GM12873 (cell line): ENCODE results near the gene ADAMTS17.

Source experiments
- TF ChIP-seq, protein P1 (sequence below): IDR thresholded peaks from 2 replicates; pipeline ENCODE4 v1.5.1; 2012; ENCODE audit warnings: low read depth, mild to moderate bottlenecking, moderate library complexity, low read length, control low read depth; ENCODE audit not compliant: insufficient read depth; ENCODE audit errors: missing control alignments

ADAMTS17 gene

DNA sequence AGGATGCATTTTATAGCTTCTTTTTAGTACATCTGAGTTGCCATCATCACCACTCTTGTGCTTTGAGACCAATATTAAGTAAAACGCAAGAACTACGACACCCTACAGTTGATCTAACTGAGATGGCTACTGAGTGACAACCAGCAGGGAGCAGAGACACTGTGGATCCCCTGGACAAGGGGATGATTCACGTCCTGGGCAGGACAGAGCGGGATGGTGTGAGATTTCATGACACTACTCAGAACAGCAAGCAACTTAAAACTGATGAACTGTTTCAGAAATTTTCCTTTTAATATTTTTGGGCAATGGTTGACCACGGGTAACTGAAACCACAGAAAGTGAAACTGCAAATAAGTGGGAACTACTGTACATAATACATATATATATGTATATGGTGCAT lies 299.2 kb downstream of the ADAMTS17 start:
- TF ChIP-seq, protein P1, sequence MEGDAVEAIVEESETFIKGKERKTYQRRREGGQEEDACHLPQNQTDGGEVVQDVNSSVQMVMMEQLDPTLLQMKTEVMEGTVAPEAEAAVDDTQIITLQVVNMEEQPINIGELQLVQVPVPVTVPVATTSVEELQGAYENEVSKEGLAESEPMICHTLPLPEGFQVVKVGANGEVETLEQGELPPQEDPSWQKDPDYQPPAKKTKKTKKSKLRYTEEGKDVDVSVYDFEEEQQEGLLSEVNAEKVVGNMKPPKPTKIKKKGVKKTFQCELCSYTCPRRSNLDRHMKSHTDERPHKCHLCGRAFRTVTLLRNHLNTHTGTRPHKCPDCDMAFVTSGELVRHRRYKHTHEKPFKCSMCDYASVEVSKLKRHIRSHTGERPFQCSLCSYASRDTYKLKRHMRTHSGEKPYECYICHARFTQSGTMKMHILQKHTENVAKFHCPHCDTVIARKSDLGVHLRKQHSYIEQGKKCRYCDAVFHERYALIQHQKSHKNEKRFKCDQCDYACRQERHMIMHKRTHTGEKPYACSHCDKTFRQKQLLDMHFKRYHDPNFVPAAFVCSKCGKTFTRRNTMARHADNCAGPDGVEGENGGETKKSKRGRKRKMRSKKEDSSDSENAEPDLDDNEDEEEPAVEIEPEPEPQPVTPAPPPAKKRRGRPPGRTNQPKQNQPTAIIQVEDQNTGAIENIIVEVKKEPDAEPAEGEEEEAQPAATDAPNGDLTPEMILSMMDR: no peak

DNA sequence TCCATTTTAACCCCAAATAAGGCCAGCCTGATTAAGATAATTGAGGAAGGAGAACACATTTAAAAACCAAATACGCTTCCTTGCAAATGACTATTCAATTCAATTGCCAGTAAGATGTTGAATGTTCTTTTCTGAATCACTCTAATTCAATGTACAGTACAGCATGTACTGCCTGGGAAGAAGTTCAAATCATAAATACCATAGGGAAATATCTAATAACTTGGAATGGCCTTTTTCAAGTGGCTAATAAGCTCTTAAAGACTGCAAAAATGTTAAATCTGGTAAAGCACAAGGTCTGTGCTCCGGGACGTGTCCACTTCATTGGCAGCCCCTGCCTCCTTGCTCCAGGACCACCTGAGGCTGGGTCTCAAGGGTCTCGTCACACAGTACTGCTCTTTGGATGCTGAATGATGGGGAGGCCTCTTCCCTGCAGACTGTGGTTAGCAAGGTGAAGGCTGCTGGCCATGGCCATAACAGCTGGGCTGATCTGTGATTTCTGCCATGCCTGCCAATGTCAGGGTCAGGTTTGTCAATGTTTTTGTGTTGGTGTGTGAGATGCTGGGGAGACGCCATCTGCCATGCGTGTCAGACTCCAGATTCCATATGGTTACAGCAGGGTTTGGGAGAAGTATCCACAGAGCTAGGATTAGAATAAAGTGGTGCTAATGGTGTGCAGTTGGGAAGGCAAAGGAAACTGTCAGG lies 300.5 kb downstream of the ADAMTS17 start:
- TF ChIP-seq, protein P1: no peak

DNA sequence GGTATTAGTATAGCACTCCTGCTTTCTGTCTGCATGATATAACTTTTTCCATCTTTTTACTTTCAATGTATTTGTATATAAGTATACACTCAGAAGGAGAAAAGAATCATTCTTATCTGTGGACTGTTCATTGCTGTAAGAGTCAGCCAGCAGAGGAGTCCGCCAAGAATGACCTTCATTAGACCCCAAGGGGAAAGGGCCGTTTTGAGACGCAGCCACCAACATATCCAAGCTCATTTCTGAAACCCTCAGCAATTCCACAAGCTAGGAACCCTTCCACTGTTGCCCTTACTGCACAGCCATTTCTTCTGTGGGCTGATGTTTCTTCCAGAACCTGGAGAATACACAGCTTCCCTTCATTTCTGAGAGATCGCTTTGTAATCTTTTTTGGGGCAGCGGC lies 301.8 kb downstream of the ADAMTS17 start:
- TF ChIP-seq, protein P1: no peak

DNA sequence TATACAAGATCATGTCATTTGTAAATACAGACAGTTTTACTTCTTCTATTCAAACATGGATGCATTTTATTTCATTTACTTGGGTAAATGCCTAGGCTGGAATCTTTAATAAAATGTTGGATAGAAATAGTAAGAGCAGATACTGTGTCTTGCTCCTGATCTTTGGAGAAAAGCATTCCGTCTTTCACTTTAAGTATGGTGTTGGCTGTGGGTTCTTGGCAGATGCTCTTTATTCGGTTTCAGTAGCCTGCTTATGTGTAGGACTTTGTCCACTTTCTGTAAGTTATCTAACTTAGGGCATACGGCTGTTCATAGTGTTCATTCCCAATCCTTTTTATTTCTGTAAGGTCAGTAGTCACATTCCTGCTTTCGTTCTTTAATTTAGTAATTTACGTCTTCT lies 303.0 kb downstream of the ADAMTS17 start:
- TF ChIP-seq, protein P1: no peak

DNA sequence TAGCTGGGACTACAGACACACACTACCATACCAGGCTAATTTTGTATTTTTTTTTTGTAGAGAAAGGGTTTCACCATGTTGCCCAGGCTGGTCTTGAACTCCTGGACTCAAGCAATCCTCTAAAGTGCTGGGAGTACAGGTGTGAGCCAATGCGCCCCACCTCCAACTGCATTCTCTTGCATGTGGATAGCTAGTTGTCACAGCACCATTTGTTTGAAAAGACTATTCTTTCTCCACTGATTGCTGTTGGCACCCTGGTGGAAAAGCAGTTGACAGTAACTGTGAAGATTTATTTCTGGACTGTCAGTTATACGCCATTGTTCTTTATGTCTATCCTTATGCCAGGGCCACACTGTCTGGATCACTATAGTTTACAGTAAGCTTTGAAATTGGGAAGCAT lies 303.9 kb downstream of the ADAMTS17 start:
- TF ChIP-seq, protein P1: no peak

DNA sequence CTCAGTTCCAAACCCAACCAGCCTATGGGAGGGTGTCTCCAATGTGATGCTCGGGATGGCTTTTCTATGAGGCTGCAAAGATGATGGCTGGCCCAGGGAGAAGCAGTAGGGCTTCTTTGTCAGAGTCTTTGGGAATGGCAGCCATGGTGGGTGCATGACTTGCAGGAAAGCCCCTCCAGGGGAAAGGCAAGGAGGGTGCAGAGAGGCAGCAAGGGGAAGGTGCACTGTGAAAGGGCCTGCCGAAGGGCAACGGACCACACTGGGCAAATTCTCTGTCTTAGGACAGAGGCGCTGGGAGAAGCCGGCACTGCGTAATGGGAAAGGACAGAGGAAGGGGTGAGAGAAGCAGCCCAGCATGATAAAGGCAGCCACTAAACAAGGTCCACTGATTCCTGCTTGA lies 305.8 kb downstream of the ADAMTS17 start:
- TF ChIP-seq, protein P1: no peak

DNA sequence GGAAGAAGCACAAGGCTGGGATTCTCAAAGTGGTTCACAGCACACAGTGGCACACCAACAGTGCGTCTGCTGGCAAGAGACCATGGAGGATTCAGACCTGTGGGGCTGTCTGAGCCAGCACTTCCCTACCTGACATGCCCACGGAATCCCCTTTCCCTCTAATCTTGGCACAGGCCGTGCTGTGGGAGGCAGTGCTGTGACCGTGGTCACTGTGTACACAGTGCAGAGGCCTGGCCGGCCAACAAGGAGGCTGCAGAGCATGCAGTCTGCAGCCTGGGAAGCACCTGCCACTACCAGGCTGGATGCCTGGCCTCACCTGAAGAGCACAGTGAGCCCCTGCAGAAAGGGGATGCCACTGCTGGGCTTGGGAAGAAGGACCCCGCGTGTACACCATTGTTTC lies 307.6 kb downstream of the ADAMTS17 start:
- TF ChIP-seq, protein P1: no peak
